Ishikawa (cell line): ENCODE results near the gene GNAT1.

ENCODE experiments used
- CEBPB ChIP-seq: IDR thresholded peaks from 2 replicates; pipeline ENCODE4 v1.6.1; 2012
- CREB1 ChIP-seq: IDR thresholded peaks from 2 replicates; pipeline ENCODE4 v1.6.1; 2012; ENCODE audit warnings: low read depth
- EGR1 ChIP-seq: IDR thresholded peaks from 2 replicates; pipeline ENCODE4 v1.6.1; 2012
- EP300 ChIP-seq: IDR thresholded peaks from 2 replicates; pipeline ENCODE4 v1.6.1; 2012; ENCODE audit warnings: borderline replicate concordance
- FOXM1 ChIP-seq: IDR thresholded peaks from 2 replicates; pipeline ENCODE4 v1.6.1; 2012; ENCODE audit warnings: low read depth, borderline replicate concordance
- MAX ChIP-seq: IDR thresholded peaks from 2 replicates; pipeline ENCODE4 v1.6.1; 2012
- NFIC ChIP-seq: IDR thresholded peaks from 2 replicates; pipeline ENCODE4 v1.6.1; 2012
- RAD21 ChIP-seq: IDR thresholded peaks from 2 replicates; pipeline ENCODE4 v1.6.1; 2012; ENCODE audit warnings: low read depth
- REST ChIP-seq: IDR thresholded peaks from 2 replicates; pipeline ENCODE4 v1.6.1; 2012; ENCODE audit warnings: low read depth, mild to moderate bottlenecking
- TAF1 ChIP-seq: IDR thresholded peaks from 2 replicates; pipeline ENCODE4 v1.6.1; 2012; ENCODE audit warnings: low read depth, mild to moderate bottlenecking
- TCF12 ChIP-seq: IDR thresholded peaks from 2 replicates; pipeline ENCODE4 v1.6.1; 2012; ENCODE audit warnings: low read depth
- TEAD4 ChIP-seq: IDR thresholded peaks from 2 replicates; pipeline ENCODE4 v1.6.1; 2012
- YY1 ChIP-seq: IDR thresholded peaks from 2 replicates; pipeline ENCODE4 v1.6.1; 2012; ENCODE audit warnings: low read depth
- ZBTB7A ChIP-seq: IDR thresholded peaks from 2 replicates; pipeline ENCODE4 v1.6.1; 2012; ENCODE audit warnings: low read depth
- TF ChIP-seq, protein P1 (sequence below): IDR thresholded peaks from 2 replicates; pipeline ENCODE4 v1.6.1; 2012

GNAT1 gene

GRCh38 chr3:50210510-50211367, 19.3 kb downstream of the GNAT1 start:
- peak; percentile 69; the same call in 1 of the 2 replicates for TF ChIP-seq EGR1
- no peak for TF ChIP-seq YY1
- TF ChIP-seq TEAD4 = no peak
- TF ChIP-seq TAF1 = no peak

DNA sequence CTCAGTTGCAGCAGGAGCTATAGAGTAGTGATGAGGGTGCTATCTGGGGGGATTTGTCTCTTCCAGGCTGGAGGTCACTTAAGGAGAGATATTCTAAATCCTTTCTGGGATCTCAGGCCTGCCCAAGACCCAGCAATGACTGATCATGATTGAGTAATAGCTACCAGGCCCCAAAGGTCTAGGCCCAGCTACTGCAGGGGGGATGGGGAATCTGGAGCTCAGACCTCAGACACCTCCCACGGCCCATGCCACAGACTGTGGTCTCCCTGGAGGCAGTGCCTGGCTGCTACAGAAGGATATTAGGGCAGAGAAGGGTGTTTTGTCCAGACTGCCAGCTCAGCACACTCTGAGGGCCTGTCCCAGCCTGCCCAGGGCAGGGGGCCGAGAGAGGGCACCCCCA, 20.5 kb downstream of the GNAT1 start:
- TF ChIP-seq EGR1 (no peak), TEAD4 (no peak), RAD21 (no peak), REST (no peak), EP300 (no peak), ZBTB7A (no peak), YY1 (no peak), TAF1 (no peak), TCF12 (no peak), FOXM1 (no peak), NFIC (no peak), CREB1 (no peak), CEBPB (no peak), MAX (no peak)
- TF ChIP-seq, protein P1, sequence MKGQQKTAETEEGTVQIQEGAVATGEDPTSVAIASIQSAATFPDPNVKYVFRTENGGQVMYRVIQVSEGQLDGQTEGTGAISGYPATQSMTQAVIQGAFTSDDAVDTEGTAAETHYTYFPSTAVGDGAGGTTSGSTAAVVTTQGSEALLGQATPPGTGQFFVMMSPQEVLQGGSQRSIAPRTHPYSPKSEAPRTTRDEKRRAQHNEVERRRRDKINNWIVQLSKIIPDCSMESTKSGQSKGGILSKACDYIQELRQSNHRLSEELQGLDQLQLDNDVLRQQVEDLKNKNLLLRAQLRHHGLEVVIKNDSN = no peak

DNA sequence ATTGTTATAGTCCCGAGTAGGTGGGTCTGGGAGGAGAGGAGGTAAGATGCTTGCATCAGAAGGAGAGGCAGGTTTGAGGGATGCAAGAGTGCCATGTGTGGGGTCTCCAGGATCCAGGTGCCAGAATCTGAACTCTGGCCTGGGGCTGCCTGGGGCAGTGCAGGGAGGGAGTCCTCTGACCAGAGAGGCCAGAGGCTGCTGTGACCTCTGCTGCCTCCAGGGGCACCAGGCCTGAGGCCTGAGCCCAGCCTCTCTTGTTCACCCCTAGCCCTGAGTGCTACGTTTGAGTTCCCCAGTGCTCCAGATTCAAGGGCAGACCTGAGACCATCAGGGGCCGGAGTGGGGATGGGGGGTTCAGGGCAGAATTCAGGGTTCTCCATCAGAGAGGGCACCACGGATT, 21.1 kb downstream of the GNAT1 start:
- TF ChIP-seq CEBPB = no peak
- no peak for TF ChIP-seq RAD21
- TF ChIP-seq, protein P1 = no peak
- TF ChIP-seq TCF12 = no peak

DNA sequence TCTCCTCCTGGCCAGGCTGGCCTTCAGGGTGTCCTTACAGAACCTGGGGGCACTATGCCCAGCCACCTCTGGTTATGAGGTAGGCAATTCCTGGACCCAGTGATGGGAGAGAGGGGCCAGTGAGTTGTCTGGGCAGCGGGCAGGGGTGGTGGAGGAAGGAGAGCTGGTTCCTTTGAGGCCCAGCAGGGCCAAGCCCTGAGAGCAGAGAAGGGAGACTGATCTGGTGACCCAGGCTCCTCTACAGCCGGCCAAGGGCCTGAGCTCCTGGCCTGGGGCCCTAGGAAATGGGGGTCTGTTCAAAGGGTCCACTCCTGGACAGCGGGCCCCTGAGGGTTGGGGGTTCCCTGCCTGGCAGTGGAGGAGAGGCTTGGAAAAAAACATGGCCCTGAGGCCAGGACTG, 21.6 kb downstream of the GNAT1 start:
- TF ChIP-seq TCF12 = no peak
- TF ChIP-seq, protein P1 = no peak
- TF ChIP-seq NFIC = no peak
- TF ChIP-seq TEAD4 = no peak
- TF ChIP-seq ZBTB7A = no peak
- TF ChIP-seq RAD21 = no peak

GRCh38 chr3:50213373-50213772, 22.0 kb downstream of the GNAT1 start:
- no peak for TF ChIP-seq MAX
- TF ChIP-seq, protein P1 = no peak
- TF ChIP-seq TCF12 = no peak
- TF ChIP-seq RAD21 = no peak
- no peak for TF ChIP-seq YY1
- TF ChIP-seq EGR1 = no peak
- no peak for TF ChIP-seq CREB1
- no peak for TF ChIP-seq TAF1
- no peak for TF ChIP-seq EP300

- TF ChIP-seq REST (no peak), TEAD4 (no peak), TAF1 (no peak), NFIC (no peak), CEBPB (no peak), FOXM1 (no peak)
Observed at GRCh38 chr3:50214824-50215223, 23.4 kb downstream of the GNAT1 start.
